GM21825 (cell line): ENCODE data around the gene FZD10.

Experiments used
- ATAC-seq: cut with Tn5 transposase; IDR thresholded peaks from one replicate; pipeline ENCODE4 v1.9.1; 2021; ENCODE audit warnings: mild to moderate bottlenecking, moderate library complexity; ENCODE audit not compliant: unreplicated experiment

The FZD10 gene

GRCh38 chr12:130162267-130162666, at the start of gene FZD10:
Gene FZD10, plus strand, starts transcription at chr12:130162464. Its CDS starts 479 bp downstream, at chr12:130162943.
- no peak for ATAC-seq

- no peak for ATAC-seq
Observed at GRCh38 chr12:130114952-130115351, 47.3 kb upstream of the FZD10 start.

DNA sequence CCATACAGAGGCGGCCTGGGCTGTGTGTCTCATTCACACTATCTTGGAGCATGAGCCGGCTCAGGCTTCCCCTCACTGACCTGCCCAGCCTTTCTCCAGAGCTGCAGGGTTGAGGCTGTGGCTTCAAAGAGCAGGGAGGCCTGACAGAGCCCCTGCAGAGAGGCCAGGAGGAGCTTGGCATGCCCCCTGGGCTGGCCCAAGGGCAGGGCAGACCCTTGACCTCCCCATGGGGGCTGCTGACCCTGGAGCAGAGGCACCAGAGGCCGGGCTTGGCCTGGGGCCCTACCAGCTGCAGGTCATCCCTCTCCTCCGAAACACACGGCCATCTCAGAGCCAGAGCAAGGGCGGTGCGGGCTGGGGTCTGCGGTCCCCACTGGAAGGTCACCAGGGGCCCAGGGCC, 46.6 kb upstream of the FZD10 start:
- no peak for ATAC-seq

- ATAC-seq = no peak
Observed at GRCh38 chr12:130116791-130117190, 45.5 kb upstream of the FZD10 start.

GRCh38 chr12:130117233-130117632, 45.0 kb upstream of the FZD10 start:
- no peak for ATAC-seq

DNA sequence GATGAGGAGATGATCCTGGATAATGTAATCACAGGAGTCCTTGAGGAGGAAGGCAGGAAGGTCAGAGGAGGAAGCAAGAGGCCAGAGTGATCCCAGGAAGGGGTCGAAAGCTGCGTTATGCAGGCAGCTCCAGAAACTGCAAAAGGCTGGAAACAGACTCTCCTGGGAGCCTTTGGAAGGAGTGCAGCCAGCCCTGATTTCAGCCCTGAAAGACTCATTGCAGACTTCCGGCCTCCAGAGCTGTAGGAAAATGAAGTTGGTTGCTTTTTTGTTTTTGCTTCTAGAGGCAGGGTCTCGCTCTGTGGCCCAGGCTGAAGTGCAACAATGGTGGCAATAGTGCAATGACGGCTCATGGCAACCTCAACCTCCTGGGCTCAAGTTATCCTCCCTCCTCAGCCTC, 44.6 kb upstream of the FZD10 start:
- no peak for ATAC-seq

DNA sequence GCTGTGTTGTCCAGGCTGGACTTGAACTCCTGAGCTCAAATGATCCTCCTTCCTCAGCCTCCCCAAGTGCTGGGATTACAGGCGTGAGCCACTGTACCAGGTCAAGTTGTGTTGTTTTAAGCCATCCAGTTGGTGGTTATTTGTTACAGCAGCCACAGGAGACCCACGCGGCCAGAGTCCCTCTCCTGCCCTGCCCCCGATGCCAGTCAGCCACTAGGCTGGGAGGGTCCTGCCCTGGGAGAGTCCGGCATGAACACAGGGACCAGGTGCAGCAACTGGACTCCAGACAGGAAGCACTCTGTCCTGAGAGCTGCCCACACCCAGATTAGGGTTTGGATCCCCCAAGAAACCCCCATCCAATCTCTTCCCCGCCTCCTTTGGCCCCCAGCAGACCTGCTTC, 44.1 kb upstream of the FZD10 start:
- ATAC-seq = no peak

- no peak for ATAC-seq
Observed at GRCh38 chr12:130119241-130119861, 42.9 kb upstream of the FZD10 start.

DNA sequence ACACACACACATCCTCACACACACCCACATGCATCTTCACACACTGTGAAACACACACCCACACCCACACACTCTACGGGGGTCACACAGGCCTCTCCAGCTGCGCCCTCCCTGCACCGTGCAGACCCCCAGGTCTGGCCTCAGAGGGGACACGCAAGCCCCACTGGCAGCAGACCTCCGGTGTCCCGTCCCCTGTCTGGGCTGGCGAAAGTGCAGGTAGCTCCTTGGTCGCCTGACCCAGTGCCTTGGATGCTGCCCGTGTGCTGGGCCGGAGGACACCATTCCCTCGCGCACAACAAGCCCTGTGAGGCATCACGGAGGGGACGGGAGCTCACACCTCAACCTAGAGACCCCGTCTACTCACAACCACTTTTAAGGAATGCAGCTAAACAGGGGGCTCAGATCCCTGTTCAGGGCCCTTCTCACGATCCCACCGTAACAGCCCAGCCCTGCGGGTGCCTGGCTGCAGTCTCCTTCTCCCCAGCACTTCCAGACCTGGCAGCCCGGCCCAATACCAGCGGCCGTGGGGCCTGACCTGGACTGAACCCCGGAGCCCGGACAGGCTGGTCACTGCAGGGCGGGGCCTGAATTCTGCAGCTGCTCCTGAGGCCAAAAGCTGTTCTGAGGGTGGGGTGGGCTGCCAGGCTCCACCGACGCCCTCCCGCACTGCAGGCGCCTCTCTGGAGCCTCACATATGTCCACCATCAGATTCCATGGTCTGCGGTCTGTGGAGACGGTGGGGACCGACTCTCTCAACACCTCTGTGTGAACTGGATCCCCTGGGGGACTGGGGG, 42.1 kb upstream of the FZD10 start:
- ATAC-seq = no peak

DNA sequence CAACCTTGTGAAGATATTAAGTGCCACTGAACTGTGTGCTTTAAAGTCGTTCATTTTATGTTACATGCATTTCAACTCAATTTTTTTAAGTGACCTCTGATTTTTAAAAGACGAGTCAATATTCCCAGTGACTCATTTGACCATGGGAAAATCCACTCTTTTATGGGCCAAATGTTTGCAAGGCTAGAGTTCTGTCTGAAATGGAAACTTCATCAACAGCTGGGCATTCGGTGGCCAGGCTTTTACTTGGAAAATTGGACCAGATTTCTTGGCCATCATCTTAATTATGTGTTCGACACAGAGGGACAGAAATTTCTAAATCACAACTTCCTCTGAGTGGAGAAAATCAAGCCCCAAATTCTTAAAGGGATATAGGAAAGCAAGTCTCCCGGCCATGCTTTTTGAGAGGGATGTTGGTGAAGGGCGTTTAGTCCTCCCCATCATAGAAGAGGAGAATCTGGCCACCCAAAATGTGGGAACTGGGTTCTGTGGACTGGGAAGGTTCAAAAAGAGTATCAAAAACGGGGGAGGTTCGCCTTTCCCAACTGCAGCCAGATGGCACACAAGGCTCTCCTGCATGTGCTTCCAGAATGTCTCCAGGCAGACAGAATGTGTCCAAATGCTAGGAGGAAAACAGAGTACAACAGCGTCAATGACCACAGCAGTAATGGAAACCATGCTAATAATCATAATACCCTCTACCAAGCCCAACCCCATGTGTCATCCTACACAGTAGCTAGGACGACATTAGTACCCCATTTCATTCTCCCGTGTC, 40.9 kb upstream of the FZD10 start:
- ATAC-seq = no peak

- no peak for ATAC-seq
Observed at GRCh38 chr12:130122356-130122755, 39.9 kb upstream of the FZD10 start.

GRCh38 chr12:130124106-130124505, 38.2 kb upstream of the FZD10 start:
- ATAC-seq = no peak

DNA sequence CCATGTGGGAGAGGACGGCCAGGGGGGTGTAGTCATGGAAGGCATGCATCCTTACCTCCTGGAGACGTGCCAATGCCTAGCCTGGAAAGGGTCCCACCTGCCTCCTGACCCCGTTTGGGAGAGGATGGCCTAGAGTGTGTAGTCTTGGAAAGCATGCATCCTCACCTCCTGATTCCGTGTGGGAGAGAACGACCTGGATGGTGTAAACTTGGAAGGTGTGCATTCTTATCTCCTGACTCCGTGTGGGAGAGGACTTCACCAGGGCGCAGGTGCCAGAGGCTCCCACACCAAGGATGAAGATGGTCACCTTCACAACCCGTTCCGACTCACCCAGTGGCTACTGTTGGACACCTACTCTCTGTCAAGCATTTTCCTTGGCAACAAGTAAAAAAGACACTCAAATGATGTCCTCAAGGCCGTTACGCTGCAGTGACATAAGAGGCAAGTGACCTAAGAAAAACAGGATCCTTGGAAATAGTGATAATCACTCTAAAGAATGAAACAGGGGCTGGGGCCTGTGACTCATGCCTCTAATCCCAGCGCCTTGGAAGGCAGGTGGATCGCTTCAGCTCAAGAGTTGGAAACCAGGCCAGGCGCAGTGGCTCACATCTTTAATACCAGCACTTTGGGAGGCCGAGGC, 37.5 kb upstream of the FZD10 start:
- ATAC-seq = no peak

DNA sequence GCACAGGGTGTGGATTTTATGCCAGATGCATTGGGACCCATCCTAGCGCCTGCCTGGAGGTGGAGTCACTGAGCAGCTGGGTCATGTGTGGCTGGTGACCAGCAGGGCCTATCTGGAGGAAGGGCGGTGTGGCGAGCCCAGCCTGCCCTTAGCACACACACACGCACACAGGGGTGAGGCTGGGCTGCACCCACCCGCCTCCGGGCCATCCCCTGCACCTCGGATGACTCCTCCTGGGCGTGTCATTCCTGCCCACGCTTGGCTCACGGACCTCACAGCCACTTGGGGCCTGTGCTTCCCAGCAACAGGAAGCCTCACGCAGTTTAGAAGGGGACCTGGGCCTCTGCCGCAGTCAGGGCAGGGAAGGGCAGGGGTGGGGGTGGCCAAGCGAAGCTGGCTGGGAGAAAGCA, 36.2 kb upstream of the FZD10 start:
- no peak for ATAC-seq

DNA sequence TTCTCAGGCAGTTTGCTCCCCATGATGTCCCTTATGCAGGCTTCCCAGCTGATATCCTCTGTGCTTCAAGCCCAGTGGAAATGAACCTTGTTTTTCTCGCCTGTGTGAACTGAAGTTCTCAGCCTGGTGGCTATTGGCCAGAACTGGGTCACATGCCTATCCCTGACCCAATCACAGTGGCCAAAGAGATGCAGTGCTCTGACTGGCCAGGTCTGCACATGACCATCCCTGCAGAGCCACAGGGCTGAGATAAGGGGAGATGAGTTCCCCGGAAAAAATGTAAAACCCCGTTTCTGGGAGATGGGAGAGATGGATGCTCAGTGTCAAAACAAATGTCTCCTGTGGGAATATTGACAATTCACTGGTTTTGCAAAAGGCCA, 34.7 kb upstream of the FZD10 start:
- ATAC-seq = no peak

DNA sequence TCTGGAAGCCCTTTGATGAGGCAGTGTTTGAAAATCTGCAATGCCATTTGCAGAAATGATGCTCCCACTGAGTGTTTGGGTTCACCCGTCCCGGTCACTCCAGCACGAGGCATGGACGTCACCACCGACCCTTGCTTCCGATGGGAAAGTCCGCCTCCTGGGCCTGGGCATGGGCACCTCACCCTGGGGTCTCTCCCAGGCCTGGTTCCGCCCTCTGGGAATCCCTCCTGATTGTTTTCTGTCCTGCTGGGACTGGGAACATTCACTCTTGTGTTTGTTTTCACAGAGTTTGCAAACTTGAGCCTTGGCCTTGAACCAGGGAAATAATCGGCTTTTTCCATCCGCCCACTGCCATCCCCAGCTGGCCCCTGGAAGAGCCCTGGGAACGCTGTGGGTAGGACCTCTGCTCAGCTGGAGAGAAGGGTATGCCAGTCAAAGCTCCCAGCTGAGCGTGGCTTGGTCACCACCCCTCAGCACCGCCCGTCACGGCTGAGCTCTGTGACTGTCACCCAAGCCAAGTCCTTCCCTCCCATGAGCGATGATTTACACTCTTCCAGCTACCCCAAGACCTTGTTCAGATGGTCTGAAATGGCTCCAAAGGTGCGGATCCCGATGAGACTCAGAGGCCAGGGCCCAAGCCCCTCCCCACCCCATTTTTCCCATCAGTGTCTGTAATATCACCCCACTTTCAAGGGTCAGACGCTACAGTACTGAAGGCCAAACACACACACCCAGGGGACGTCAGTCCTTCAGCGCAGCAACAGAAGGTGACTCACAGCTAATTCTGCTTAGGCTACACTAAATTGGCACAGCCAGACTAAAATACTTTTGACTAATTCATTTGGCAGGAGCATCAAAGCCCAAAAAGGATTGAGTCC, 34.1 kb upstream of the FZD10 start:
- ATAC-seq = no peak

GRCh38 chr12:130128790-130129735, 33.2 kb upstream of the FZD10 start:
- ATAC-seq = no peak

DNA sequence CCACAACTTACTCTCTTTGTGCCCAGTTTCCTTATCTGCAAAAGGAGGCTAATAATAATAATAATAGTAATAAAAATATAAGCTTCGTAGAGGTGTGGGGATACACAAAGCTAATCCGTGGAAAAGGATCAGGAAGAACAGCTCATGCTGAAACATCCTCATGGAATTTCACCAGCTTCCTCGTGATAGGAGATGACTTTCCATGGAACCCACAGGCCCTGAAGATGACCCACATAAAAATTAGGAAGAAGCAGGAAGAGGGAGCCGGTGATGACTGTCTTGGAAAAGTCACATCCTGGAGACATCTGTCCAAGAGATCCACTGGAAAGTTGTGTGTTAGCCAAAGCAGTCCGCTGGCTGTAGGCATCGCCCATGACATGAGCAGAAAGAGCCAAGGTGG, 31.9 kb upstream of the FZD10 start:
- no peak for ATAC-seq

GRCh38 chr12:130131025-130131424, 31.2 kb upstream of the FZD10 start:
- no peak for ATAC-seq
